Measurements from ENCODE around the gene AMN. TPM values are rescaled to one million over a fixed set of nuclear protein-coding genes. Genes with fewer than 3 reads are reported as not detected.

Gene AMN
- total and polyA plus RNA-seq, 4 donors: 2.1 to 51.2 (median 8.6) TPM

DNA sequence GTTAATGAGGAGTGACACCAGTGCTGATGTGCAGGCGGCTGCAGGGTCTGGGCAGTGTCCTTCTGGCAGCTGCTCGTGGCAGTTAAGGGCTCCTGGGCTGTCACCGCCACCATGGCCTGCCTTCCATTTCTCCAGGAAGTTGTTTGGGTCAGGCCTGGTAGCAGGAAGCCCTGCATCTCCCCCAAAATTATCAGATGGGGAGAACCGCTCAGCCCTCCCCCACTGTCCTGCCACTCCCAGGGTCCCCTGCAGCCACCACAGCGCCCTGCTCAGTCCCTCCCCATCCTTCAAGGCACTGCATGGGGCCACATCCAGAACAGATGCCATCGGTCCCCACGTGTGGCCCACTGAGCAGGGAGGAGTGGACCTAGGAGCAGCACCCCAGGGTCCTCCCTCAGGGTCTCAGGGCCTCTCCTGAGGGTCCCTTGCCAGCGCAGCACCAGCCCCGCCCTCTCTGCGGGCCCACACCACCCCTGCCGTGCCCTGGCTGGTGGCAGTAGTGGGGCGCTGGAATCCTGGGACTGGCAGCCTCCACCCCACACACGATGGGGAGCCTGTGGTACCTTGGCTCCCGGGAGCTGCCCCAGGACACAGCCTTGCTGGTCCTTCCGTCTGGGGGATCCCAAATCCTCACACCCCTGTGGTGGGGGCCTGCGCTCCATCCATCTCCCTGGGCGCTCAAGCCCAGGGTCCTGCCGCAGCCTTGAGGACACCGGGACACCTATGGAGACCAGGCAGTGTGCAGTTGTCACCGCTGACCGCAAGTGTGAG lies 10.3 kb upstream of the AMN start (continued):
- no peak for TF ChIP-seq REST (IDR thresholded peaks at IDR 0.05)

DNA sequence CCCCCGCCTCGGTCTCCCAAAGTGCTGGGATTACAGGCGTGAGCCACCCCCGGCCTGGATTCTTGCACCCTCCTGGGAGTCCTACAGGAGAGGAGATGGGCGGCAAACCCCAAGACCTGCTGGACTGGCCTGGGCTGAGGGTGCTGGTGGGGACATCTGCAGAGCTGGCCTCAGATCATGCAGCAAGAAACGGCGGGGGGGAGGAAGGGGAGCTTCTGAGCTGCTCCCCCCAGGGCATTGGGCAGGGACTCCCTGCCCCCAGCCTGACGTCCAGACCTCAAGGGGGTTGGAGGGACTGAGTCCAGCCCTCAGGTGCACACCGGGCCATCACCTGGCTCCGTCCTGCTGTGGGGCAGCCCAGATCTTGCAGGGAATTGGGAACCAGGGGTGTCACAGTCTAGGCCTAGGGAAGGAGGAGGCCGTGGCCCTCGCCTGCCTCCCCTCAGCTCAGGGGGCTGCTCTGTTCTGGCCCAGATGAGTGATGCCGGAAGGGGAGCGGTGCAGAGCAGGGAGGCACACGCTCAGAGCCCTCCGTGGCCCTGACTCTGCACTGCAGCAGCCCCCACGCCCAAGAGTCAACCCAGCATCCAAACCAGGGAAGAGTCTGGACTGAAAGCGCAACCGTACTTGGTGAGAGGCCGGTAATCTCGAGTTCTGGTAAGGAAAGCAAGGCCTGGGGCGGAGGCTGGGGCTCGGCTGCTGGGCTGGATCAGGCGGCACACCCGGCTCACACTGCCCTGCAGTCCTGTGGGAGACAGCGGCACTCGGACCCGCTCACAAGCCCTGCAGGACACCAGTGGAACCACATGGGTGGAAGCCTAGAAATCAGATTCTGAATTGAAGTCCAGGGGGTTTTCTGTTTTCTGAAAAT lies 8.9 kb upstream of the AMN start:
- H3K36me3 ChIP-seq (ENCODE audit: control insufficient read depth in 4 of 4, insufficient read depth in 3 of 4, low read depth in 1 of 4, low read length in 3 of 4): no peaks in the 10 kb centered on the region
- no peak overlapping the region for H3K9ac ChIP-seq (ENCODE audit: low read depth in 1 of 2, low read length in 2 of 2)
- no peak for DNase-seq (ENCODE audit: low spot score)
- H3K4me1 ChIP-seq (ENCODE audit: control insufficient read depth in 4 of 4, insufficient read depth in 4 of 4, low read length in 3 of 4): peaks cover 0 to 9% (median 7%) of the 10 kb centered on the region in 4 donors
- no peaks in the 10 kb centered on the region for H3K9me3 ChIP-seq (ENCODE audit: control insufficient read depth in 4 of 4, low read length in 3 of 4)
- H3K4me3 ChIP-seq (ENCODE audit: low read depth in 1 of 3, low read length in 3 of 3): no peak overlapping the region
- no peak overlapping the region for H3K27ac ChIP-seq (ENCODE audit: low read depth in 1 of 2, low read length in 2 of 2)
- WGBS: 94% methylated on average over 28 of the region's 28 CpGs
- TF ChIP-seq NR2F2 (IDR thresholded peaks at IDR 0.05) (no peak), EGR1 (IDR thresholded peaks at IDR 0.05; ENCODE audit: low read depth in 2 of 2) (no peak), HNF4G (IDR thresholded peaks at IDR 0.05) (no peak)
- H3K27me3 ChIP-seq (ENCODE audit: control insufficient read depth in 4 of 4, insufficient read depth in 4 of 4, low read length in 3 of 4): no peaks in the 10 kb centered on the region

- H3K4me1 ChIP-seq (ENCODE audit: control insufficient read depth in 4 of 4, insufficient read depth in 4 of 4, low read length in 3 of 4): peaks cover 0 to 9% (median 7%) of the 10 kb centered on the region in 4 donors
- WGBS: 69% methylated on average over 26 of the region's 26 CpGs
- no peak for DNase-seq (ENCODE audit: low spot score)
- H3K36me3 ChIP-seq (ENCODE audit: control insufficient read depth in 4 of 4, insufficient read depth in 3 of 4, low read depth in 1 of 4, low read length in 3 of 4): no peaks in the 10 kb centered on the region
- H3K9ac ChIP-seq (ENCODE audit: low read depth in 1 of 2, low read length in 2 of 2): no peak overlapping the region
- H3K4me3 ChIP-seq (ENCODE audit: low read depth in 1 of 3, low read length in 3 of 3): no peak overlapping the region
- no peaks in the 10 kb centered on the region for H3K9me3 ChIP-seq (ENCODE audit: control insufficient read depth in 4 of 4, low read length in 3 of 4)
- no peak overlapping the region for H3K27ac ChIP-seq (ENCODE audit: low read depth in 1 of 2, low read length in 2 of 2)
- no peak for TF ChIP-seq REST (IDR thresholded peaks at IDR 0.05)
- peak in 1 of 2 donors; percentile 38 for TF ChIP-seq RAD21 (IDR thresholded peaks at IDR 0.05)
- TF ChIP-seq HNF4G (IDR thresholded peaks at IDR 0.05): peak; percentile 36
- peak; percentile 65 to 79 for TF ChIP-seq HNF4A (conservative IDR thresholded peaks at IDR 0.05)
- no peak for TF ChIP-seq CTCF (IDR thresholded peaks at IDR 0.05; ENCODE audit: low read depth, low read length, missing input control)
- no peaks in the 10 kb centered on the region for H3K27me3 ChIP-seq (ENCODE audit: control insufficient read depth in 4 of 4, insufficient read depth in 4 of 4, low read length in 3 of 4)
These were observed 7.8 kb upstream of the AMN start for GRCh38 chr14:102914474-102915291.

All from liver (tissue), 9 donors.